GM23248 (cell line): ENCODE results near the gene ENPEP. TPM values are rescaled to one million over a fixed set of nuclear protein-coding genes. Genes with fewer than 3 reads are reported as not detected.
"Not testable (repeated sequence)": the region's sequence is repeated elsewhere in the genome, so short reads cannot be mapped to it uniquely, and the experiment has no call there.

ENCODE experiments used
- DNase-seq: peaks from one replicate; pipeline ENCODE4 v3.0.0-alpha.2; 2015
- H2AFZ ChIP-seq: fragments of 200-600 bp; sonication (generic); 2 replicates; pipeline ENCODE4 v1.6.1; 2016; ENCODE audit warnings: antibody characterized with exemption
- H3F3A ChIP-seq: fragments of 200-600 bp; sonication (generic); 2 replicates; pipeline ENCODE4 v1.6.1; 2016; ENCODE audit warnings: mild to moderate bottlenecking, antibody characterized with exemption, mixed run types; ENCODE audit not compliant: insufficient read depth
- H3K27ac ChIP-seq: fragments of 200-600 bp; sonication (generic); 2 replicates; pipeline ENCODE4 v1.5.1; 2016; ENCODE audit warnings: mild to moderate bottlenecking
- H3K27me3 ChIP-seq: fragments of 200-600 bp; sonication (generic); replicated peaks from 2 replicates; pipeline ENCODE4 v1.6.1; 2016; ENCODE audit warnings: mild to moderate bottlenecking; ENCODE audit not compliant: insufficient read depth
- H3K36me3 ChIP-seq: fragments of 200-600 bp; sonication (generic); 2 replicates; pipeline ENCODE4 v1.6.1; 2016; ENCODE audit warnings: low read depth, mild to moderate bottlenecking
- H3K4me1 ChIP-seq: fragments of 200-600 bp; sonication (generic); 2 replicates; pipeline ENCODE4 v1.6.1; 2016; ENCODE audit warnings: mild to moderate bottlenecking; ENCODE audit not compliant: insufficient read depth
- H3K4me2 ChIP-seq: fragments of 200-600 bp; sonication (generic); one replicate; pipeline ENCODE4 v1.6.1; 2016; ENCODE audit warnings: mild to moderate bottlenecking; ENCODE audit not compliant: unreplicated experiment
- H3K4me3 ChIP-seq: fragments of 200-600 bp; sonication (generic); 2 replicates; pipeline ENCODE4 v1.5.1; 2016; ENCODE audit warnings: mild to moderate bottlenecking
- H3K79me2 ChIP-seq: fragments of 200-600 bp; sonication (generic); 2 replicates; pipeline ENCODE4 v1.6.1; 2016; ENCODE audit warnings: mild to moderate bottlenecking; ENCODE audit not compliant: insufficient read depth
- H3K9ac ChIP-seq: fragments of 200-600 bp; sonication (generic); 2 replicates; pipeline ENCODE4 v1.6.1; 2016; ENCODE audit warnings: mild to moderate bottlenecking
- H3K9me2 ChIP-seq: fragments of 200-600 bp; sonication (generic); 2 replicates; pipeline ENCODE4 v1.6.1; 2016; ENCODE audit warnings: mixed run types, mild to moderate bottlenecking, moderate library complexity; ENCODE audit not compliant: insufficient read depth
- H3K9me3 ChIP-seq: fragments of 200-600 bp; sonication (generic); one replicate; pipeline ENCODE4 v1.6.1; 2017; ENCODE audit warnings: low read depth
- H4K20me1 ChIP-seq: fragments of 200-600 bp; sonication (generic); 2 replicates; pipeline ENCODE4 v1.6.0; 2016; ENCODE audit not compliant: insufficient read depth
- EZH2 ChIP-seq: fragments of 200-600 bp; sonication (generic); IDR thresholded peaks from 2 replicates; pipeline ENCODE4 v1.6.1; 2018; ENCODE audit warnings: antibody characterized with exemption, mild to moderate bottlenecking; ENCODE audit not compliant: insufficient read depth, poor library complexity, severe bottlenecking
- EZH2phosphoT487 ChIP-seq: fragments of 200-600 bp; sonication (generic); IDR thresholded peaks from 2 replicates; pipeline ENCODE4 v1.6.1; 2018; ENCODE audit warnings: antibody characterized with exemption, moderate library complexity, mild to moderate bottlenecking, low read depth; ENCODE audit not compliant: insufficient read depth
- WGBS, 2 experiments: methylation state at CpG; one replicate each; pipeline ENCODE4 v1.1.6; 2015 to 2017; ENCODE audit warnings: low lambda C conversion rate in 2 of 2, low coverage in 1 of 2; ENCODE audit errors: missing lambda C conversion rate in 2 of 2; 5-methylcytosine and 5-hydroxymethylcytosine counted together
- in situ Hi-C: fragments of 300-500 bp; cut with MboI; formaldehyde crosslinking; loops from 2 replicates; pipeline ENCODE4 v1.15.0; 2020
- polyA plus RNA-seq: library from polyadenylated mRNA; unstranded; fragments of >200 nt; fragmentation: Nextera tagmentation; extraction: Ambion mirVana; gene quantifications from 2 replicates; pipeline ENCODE4 v1.2.1, GENCODE V29; 2016
- total RNA-seq: library from RNA; depleted of rRNA; stranded (reverse); fragments of >200 nt; shearing (Covaris generic); gene quantifications from 2 replicates; pipeline ENCODE4 v1.2.3, GENCODE V29; 2014; rRNA removed

Gene ENPEP
- total RNA-seq = 0.11 TPM in 1 of 2 replicates, not detected in the other
- polyA plus RNA-seq = 0.11 and 0.44 TPM in 2 replicates

- no peaks in the 10 kb centered on the region for H3K36me3 ChIP-seq
- in situ Hi-C loops = no loop called here
- no peaks in the 10 kb centered on the region for H3K9me3 ChIP-seq
- peaks cover 14% of the 10 kb centered on the region for H3K4me1 ChIP-seq
- TF ChIP-seq EZH2 (no peak), EZH2phosphoT487 (no peak)
- WGBS, 2 experiments = 11 to 16% methylated on average over 36 to 39 of the region's 39 CpGs
- peak; percentile 54 for DNase-seq
- H4K20me1 ChIP-seq = no peaks in the 10 kb centered on the region
- peak within 1 kb of the TSS; percentile 73 for H3K4me3 ChIP-seq
- peaks cover 15% of the 10 kb centered on the region for H3F3A ChIP-seq
- H3K9me2 ChIP-seq = no peaks in the 10 kb centered on the region
- H3K9ac ChIP-seq = peak within 1 kb of the TSS; percentile 30; the same call in 1 of the 2 replicates
- no peak within 1 kb of the TSS for H3K27ac ChIP-seq
- peak within 1 kb of the TSS; percentile 87 for H2AFZ ChIP-seq
- no peaks in the 10 kb centered on the region for H3K79me2 ChIP-seq
- H3K4me2 ChIP-seq = peak within 1 kb of the TSS; percentile 90
- H3K27me3 ChIP-seq = no peaks in the 10 kb centered on the region
Observed at GRCh38 chr4:110475881-110476818, at the start of gene ENPEP. Gene ENPEP (plus strand): TSS chr4:110476155. CDS start chr4:110476415, 260 bp downstream.

DNA sequence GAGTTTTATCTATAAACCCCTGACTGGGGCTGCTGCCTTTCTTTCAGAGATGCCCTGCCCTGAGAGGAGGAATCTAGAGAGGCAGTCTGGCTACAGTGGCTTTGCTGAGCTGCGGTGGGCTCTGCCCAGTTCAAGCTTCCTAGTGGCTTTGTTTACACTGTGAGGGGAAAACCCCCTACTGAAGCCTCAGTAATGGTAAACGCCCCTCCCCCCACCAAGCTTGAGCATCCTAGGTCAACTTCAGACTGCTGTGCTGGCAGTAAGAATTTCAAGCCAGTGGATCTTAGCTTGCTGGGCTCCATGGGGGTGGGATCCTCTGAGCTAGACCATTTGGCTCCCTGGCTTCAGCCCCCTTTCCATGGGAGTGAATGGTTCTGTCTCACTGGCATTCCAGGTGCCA is 44.1 kb upstream of the ENPEP start:
- H2AFZ ChIP-seq, DNase-seq, H3K4me2 ChIP-seq, H3K79me2 ChIP-seq, H3K9me2 ChIP-seq, H3F3A ChIP-seq, H3K36me3 ChIP-seq, in situ Hi-C loops, H3K9me3 ChIP-seq, H3K4me1 ChIP-seq, H3K4me3 ChIP-seq, H4K20me1 ChIP-seq, H3K27ac ChIP-seq, H3K9ac ChIP-seq: not testable (repeated sequence)
- H3K27me3 ChIP-seq = peaks cover 11% of the 10 kb centered on the region
- WGBS, 2 experiments = 20 to 32% methylated on average over 2 of the region's 2 CpGs

GRCh38 chr4:110437292-110437691 is 38.7 kb upstream of the ENPEP start:
- H3K36me3 ChIP-seq, H3K9me2 ChIP-seq, H3K4me1 ChIP-seq, H3K9me3 ChIP-seq, H3K9ac ChIP-seq, in situ Hi-C loops, H3K4me3 ChIP-seq, H3K4me2 ChIP-seq, DNase-seq, H2AFZ ChIP-seq, H3F3A ChIP-seq, H4K20me1 ChIP-seq, H3K27me3 ChIP-seq, H3K27ac ChIP-seq, H3K79me2 ChIP-seq: not testable (repeated sequence)
- 30 to 36% methylated on average over 3 of the region's 3 CpGs for WGBS, 2 experiments

DNA sequence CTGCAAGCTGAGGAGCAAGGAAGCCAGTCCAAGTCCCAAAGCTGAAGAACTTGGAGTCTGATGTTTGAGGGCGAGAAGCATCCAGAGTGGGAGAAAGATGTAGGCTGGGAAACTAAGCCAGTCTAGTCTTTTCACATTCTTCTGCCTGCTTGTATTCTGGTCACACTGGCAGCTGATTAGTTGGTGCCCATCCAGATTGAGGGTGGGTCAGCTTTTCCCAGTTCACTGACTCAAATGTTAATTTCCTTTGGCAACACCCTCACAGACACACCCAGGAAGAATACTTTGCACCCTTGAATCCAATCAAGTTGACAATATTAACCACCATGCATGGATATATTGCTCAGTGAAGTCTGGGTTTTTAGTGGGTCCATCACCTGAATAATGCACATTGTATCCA is 36.7 kb upstream of the ENPEP start:
- WGBS, 2 experiments = 5 to 6% methylated on average over 1 of the region's 1 CpG
- H3K79me2 ChIP-seq, H3K9me3 ChIP-seq, H2AFZ ChIP-seq, in situ Hi-C loops, H3K27ac ChIP-seq, H3K4me3 ChIP-seq, H3K9ac ChIP-seq, H3K4me2 ChIP-seq, H3K9me2 ChIP-seq, DNase-seq, H4K20me1 ChIP-seq, H3F3A ChIP-seq, H3K36me3 ChIP-seq, H3K4me1 ChIP-seq: not testable (repeated sequence)
- peaks cover 12% of the 10 kb centered on the region; the same call in 1 of the 2 replicates for H3K27me3 ChIP-seq
